Astrocyte of the hippocampus (primary cell): ENCODE measurements around the gene TBCD.
A peak's percentile ranks its signal among the peaks of the same experiment; 100 is the strongest.

Experiments
- DNase-seq: peaks from one replicate; pipeline ENCODE4 v3.0.0; 2011; ENCODE audit warnings: low read depth, low spot score

Gene TBCD

GRCh38 chr17:82849076-82849945, 97.4 kb downstream of the TBCD start:
- DNase-seq: no peak

DNA sequence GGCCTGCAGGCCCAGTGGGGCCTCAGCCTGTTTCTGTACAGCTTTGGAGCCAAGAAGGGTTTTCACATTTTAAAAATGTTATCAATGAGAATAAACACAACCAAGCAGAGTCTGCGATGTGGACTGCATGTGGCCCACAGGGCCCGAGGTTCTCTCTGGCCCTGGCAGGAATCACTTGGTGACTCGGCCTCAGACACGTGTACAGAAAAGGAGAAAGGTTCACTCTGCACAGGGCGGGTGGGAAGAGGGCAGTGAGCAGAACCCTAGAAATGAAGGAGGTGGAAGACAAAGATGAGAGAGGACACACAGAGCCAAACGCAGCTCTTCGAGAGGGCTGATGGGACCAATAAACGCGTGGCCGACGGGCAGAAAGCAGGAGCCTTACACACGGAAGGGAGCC, 99.5 kb downstream of the TBCD start:
- DNase-seq: no peak

GRCh38 chr17:82854226-82854625, 102.4 kb downstream of the TBCD start:
- DNase-seq: no peak

DNA sequence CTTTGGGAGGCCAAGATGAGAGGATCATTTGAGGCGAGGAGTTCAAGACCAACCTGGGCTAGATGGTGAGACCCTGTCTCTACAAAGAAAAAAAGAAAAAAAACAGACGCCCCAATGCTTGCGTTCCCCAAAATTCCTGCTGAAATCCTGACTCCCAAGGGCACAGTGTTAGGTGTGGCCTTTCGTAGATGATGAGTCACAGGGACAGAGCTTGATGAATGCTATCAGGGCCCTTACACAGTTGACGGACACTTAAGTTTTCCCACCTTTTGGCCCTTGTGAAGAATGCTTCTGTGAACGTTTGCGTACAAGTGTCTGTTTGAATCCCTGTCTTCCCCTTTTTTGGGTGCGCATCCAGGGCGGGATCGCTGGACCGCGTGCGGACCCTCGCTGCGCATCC, 104.5 kb downstream of the TBCD start:
- no peak for DNase-seq

- no peak for DNase-seq
Measured at GRCh38 chr17:82858376-82859126, 106.7 kb downstream of the TBCD start.

GRCh38 chr17:82859431-82860403, 107.9 kb downstream of the TBCD start:
- peak; percentile 89 for DNase-seq

DNA sequence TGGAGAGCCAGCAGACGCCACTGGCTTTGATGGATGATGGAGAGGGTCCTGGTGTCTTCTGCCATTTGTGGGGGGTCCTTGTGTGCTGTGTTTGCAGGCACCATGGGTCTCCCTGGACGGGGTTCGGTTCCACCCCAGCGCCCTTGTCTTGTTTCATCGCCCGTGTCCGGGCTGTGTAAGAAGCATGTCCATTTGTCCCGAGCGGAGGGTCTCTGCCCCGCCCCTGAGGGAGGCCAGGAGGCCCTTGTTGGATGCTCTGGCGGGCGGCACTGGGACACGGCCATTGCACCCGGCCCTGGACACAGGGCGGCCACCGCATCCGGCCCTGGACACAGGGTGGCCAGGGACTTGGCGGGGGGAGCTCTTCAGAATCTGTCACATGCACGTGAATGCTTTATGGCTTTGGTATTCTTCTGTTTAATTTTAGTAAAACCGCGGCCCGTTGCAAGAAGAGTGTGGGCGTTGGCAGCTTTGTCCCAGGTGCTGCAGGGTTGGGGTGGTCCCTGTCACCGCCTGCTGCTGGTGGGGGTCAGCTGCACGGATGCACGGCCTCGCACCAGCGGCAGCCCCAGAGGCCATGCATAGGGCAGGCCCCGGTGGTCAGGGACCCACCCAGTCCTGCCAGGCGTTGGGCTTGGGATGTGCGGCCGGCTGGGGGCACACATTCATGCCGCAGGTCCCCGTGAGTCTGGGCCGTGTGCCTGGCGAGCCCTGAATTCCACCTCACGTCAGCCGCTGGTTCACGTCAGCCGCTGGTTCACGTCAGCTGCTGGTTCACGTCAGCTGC, 108.9 kb downstream of the TBCD start:
- no peak for DNase-seq

DNA sequence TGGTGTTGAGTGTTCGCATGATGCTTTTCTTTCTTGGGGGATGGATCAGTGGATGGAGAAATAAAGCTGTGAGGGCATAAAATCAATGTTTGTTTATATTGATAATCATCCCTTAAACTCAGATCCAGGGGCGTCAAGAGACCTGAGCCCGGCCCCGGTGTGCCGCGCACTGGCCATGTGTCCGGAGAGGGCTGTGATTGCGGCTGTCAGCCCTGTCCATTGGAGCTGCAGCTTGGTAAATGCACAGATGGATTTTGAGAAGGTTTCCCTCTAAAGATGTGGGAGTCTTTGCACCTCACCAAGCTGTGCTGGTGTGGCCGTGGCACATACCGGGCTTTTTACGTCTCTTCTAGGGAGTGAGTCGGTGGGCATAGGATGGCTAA, 109.5 kb downstream of the TBCD start:
- no peak for DNase-seq

GRCh38 chr17:82862191-82862590, 110.3 kb downstream of the TBCD start:
- no peak for DNase-seq

DNA sequence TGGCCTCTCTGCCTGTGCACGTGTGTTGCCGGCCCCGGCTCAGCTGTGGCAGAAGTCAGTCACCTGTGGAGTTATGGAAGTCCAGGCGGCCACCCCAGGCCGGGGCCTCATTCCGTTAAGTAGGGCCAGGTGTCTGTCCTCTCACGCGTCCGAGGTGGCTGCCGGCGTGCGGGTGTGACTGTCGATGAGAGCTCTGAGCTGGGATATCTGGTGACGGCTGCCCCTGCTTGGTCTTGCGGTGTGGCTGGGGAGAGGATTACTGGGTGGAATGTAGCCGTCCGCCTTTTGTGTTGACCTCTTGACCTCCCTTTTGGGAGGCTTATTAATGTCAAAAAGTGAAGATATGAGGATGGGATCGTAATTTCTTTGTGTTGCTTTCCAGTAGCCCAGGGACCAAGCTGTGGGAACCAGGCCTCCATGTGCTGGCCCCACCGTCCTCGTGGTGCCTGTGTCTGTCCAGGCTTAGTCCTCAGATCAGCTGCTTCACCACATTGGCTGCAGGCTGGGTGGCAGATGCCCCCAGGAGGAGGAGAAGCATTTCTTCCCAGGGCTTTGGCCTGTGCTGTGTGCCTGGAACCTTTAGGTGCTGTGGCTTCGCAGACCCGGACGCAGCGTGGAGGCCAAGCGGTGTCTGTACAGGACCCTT, 111.0 kb downstream of the TBCD start:
- DNase-seq: no peak

DNA sequence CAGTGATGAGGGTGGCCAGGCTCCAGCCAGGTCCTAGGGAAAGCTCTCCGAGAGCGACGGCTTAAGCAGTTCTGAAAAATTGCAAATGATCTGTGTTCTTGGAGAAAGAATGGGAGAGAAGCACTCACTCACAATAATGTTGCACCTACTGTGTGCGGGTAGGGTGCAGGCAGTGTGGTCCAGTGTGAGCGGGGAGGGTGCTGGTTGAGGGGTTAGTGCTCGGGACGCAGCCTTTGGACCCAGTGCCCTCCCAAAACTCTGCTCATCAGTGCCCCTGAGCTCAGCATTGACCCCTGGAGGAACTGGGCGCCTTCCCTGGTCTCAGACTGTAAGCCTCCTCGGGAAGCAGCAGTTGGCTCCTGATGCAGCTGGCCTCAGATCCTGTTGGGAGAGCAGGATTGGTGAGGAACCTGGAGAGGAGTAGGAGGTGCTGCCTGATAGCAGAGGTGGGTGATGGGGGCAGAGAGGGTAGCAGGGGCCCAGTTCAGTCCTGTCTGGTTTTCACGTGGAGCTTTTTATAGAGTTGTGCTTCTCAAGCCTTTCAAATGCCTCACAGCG, 111.6 kb downstream of the TBCD start:
- no peak for DNase-seq

DNA sequence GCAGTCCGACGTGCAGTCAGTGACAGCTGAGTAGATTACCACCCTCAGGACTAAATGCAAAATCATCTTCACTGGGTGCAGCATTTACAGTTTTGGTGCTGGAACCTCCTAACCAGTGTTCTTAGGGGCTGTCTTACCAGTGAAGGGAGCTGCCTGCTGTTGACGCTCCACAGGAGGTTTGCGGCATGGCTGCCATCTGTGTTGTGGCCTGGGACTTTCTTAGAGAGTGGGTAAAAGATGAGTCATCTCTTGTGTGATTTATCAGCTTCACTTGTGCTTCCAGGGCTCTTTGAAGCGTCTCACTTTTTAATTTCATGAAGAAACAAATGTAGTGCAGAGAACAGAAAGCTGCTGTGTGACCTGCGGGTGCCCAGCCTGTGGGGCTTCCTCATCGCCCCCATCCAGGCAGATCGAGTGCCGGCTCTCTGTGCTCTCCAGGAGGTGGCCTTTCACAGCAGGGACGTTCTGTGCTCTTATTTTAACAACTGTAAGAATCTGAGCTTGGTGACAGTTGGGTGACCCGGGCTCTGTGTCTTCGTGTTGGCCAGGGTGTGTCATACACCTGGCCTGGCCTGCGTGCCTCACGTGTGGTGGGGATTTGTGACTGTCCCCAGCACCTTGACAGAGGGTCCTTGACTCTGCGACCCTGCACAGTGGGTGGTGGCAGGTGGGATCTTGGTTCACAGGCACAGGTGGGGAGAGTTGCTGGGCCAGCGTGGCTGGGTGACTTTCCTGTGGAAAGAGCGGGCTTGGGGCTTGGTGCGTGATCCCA, 112.3 kb downstream of the TBCD start:
- DNase-seq: peak; percentile 90

- no peak for DNase-seq
Measured at GRCh38 chr17:82864713-82865248, 112.9 kb downstream of the TBCD start.

- DNase-seq: no peak
Measured at GRCh38 chr17:82865274-82865673, 113.4 kb downstream of the TBCD start.

- no peak for DNase-seq
Measured at GRCh38 chr17:82865774-82866395, 114.0 kb downstream of the TBCD start.

- peak; percentile 69 for DNase-seq
Measured at GRCh38 chr17:82866590-82867191, 114.8 kb downstream of the TBCD start.

GRCh38 chr17:82867763-82868325, 116.0 kb downstream of the TBCD start:
- no peak for DNase-seq

GRCh38 chr17:82868715-82869131, 116.9 kb downstream of the TBCD start:
- no peak for DNase-seq
